Measurements from ENCODE around the gene HOXB13.

HOXB13 gene

GRCh38 chr17:48715496-48716399 is 12.8 kb downstream of the HOXB13 start:
- DNase-seq (ENCODE audit: extremely low read depth in 1 of 2, low read depth in 1 of 2), result no peak

DNA sequence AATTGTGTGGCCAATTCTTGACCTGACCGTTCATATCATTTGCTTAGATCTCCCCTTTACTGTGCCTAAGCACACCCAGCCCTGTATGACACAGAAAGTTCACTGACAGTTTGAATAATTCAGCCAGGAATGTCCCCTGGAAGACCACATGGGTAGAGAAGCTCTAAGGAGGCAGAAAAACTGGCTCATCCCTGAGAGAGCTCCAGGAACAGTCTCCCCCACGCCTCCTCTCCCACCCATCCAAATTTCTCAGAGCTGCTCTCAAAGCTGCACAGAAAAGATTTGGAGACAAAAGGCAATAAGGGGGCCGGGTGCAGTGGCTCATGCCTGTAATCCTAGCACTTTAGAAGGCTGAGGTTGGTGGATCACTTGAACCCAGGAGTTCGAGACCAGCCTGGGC is 17.4 kb downstream of the HOXB13 start:
- DNase-seq (ENCODE audit: extremely low read depth in 1 of 2, low read depth in 1 of 2), result no peak

- no peak for DNase-seq (ENCODE audit: extremely low read depth in 1 of 2, low read depth in 1 of 2)
Measured at GRCh38 chr17:48704361-48705248, 23.9 kb downstream of the HOXB13 start.

- DNase-seq (ENCODE audit: extremely low read depth in 1 of 2, low read depth in 1 of 2), result no peak
Measured at GRCh38 chr17:48701864-48702532, 26.6 kb downstream of the HOXB13 start.

DNA sequence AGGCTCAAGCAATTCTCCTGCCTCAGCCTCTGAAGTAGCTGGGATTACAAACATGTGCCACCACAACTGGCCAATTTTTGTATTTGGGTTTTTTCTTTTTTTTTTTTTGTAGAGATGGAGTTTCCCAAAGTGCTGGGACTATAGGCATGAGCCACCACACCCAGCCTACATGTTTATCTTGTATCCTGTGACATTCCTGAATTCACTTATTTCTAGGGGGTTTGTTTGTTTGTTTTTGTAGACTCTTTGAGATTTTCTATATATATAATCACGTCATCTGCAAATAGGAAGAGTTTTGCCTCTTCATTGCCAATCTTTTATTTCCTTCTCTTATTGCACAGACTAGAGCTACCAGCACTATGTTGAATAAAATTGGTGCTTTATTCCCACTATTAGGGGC is 35.4 kb downstream of the HOXB13 start:
- DNase-seq (ENCODE audit: extremely low read depth in 1 of 2, low read depth in 1 of 2), result no peak

- no peak for DNase-seq (ENCODE audit: extremely low read depth in 1 of 2, low read depth in 1 of 2)
Measured at GRCh38 chr17:48692049-48692448, 36.5 kb downstream of the HOXB13 start.

DNA sequence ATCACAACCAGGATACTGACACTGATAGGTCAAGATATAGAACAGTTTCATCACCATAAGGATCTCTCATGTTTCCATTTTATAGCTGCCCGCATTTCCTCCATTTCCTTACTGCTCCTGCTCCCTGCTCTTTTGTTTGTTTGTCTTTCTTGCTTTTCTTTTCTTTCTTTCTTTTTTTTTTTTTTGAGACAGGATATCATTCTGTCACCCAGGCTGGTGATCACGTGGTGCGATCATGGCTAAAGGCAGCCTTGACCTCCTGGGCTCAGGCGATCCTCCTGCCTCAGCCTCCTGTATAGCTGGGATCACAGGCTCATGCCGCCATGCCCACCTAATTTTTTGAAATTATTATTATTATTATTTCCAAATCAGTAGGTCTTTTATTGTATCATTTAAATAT is 37.9 kb downstream of the HOXB13 start:
- no peak for DNase-seq (ENCODE audit: extremely low read depth in 1 of 2, low read depth in 1 of 2)

GRCh38 chr17:48681609-48682008 is 46.9 kb downstream of the HOXB13 start:
- no peak for DNase-seq (ENCODE audit: extremely low read depth in 1 of 2, low read depth in 1 of 2)

DNA sequence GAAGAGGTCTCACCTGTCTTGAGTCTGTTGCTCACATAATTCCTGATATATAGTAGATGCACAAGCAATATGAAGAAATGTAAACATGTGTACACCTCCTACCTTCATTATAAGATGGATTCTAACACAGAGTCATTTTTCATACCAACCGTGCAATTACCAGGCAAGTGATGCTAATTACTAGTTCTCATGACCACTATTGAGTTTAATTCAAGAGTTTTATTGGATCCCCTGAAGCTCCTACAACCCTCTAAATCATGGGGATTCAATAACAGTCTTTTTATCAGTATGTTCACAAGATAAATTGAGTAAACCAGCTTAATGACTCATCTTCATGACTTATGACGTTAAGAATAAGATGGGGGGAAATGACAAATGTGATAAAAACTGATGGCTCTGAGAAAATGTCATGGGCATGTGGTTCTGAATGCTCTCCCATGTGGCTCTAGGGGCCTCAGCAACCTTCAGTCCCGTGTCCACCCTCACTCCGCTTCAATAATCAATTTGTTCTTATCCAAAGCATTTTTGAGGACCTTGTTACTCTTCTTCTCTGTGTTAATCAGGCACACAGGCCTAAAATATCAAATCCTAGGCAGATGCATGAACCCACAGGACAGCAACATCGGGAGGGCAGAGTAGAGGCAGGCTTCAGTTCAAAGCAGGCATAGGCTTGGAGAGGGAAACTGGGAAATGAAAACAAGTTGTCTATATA is 49.0 kb downstream of the HOXB13 start:
- no peak for DNase-seq (ENCODE audit: extremely low read depth in 1 of 2, low read depth in 1 of 2)

DNA sequence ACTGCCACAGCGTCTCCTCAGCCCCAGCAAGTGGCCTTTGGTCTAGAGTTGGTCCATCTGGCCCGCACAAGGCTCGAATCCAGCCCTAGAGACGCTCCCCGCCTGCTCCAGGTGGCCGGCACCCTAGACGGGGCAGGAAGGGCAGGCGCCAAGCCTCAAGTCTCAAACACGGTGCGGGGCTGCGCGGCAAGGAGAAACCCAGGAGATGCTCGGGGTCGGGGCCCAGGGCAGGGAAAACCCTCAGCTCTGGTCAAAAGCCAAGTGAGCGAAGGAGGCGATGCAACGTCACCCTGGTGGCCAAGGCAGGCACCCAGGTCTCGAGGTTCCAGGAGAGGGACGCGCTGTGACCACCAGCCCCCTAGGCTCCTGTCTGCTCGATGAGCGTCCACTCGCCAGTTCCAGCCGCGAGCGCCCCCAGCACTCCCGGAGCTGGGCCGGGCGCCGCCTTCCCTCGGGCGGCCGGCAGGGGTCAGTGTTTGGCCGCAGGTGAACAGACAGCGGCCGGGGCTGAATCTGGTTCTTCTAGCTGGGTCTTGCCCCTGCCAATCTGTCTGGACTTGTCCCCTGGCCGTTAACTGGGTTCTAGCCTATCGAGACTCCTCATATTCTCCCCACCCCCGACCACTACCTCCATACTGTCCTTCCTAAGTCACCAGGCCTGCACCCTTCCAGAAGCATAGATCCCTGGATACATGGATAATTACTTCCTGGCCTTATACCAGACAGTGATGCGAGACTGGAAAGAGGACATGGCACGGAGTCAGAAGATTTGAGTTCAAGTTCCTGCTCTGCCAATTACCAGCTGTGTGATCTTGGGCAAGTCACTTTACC is 50.2 kb downstream of the HOXB13 start:
- DNase-seq (ENCODE audit: extremely low read depth in 1 of 2, low read depth in 1 of 2), result peak; percentile 21 to 47

GRCh38 chr17:48676963-48677558 is 51.5 kb downstream of the HOXB13 start:
- DNase-seq (ENCODE audit: extremely low read depth in 1 of 2, low read depth in 1 of 2), result no peak
